Esophagus muscularis mucosa (tissue), 4 donors: ENCODE data around the gene TMC4. TPM values are rescaled to one million over a fixed set of nuclear protein-coding genes. Genes with fewer than 3 reads are reported as not detected.

Experiments used
- DNase-seq: peaks from one replicate; pipeline ENCODE4 v3.0.0-alpha.2; 2017; ENCODE audit errors: extremely low spot score
- H3K27ac ChIP-seq, 4 donors: fragments of 200-600 bp; sonication (generic); replicated peaks in 1 of 4; 1 replicate in 3 of 4; 2 replicates in 1 of 4; pipeline ENCODE4 v1.5.1; 2016 to 2019; ENCODE audit warnings: mild to moderate bottlenecking in 1 of 4
- H3K27me3 ChIP-seq, 4 donors: fragments of 200-600 bp; sonication (generic); one replicate each; pipeline versions ENCODE4 v1.5.1 to v1.6.0; 2016 to 2019
- H3K36me3 ChIP-seq, 4 donors: fragments of 200-600 bp; sonication (generic); one replicate each; pipeline ENCODE4 v1.5.1; 2016 to 2019
- H3K4me1 ChIP-seq, 4 donors: fragments of 200-600 bp; sonication (generic); one replicate each; pipeline ENCODE4 v1.5.1; 2016 to 2019
- H3K4me3 ChIP-seq, 4 donors: fragments of 200-600 bp; sonication (generic); 1 replicate in 2 of 4; 2 replicates in 2 of 4; pipeline ENCODE4 v1.5.1; 2016 to 2019; ENCODE audit warnings: mild to moderate bottlenecking in 4 of 4, moderate library complexity in 1 of 4
- H3K9me3 ChIP-seq, 4 donors: fragments of 200-600 bp; sonication (generic); 1 replicate in 3 of 4; 2 replicates in 1 of 4; pipeline ENCODE4 v1.5.1; 2016 to 2019
- CTCF ChIP-seq, 3 experiments: fragments of 200-600 bp in 2 of 3; fragments of 450-650 bp in 1 of 3; sonication (generic) in 2 of 3; IDR thresholded peaks; one replicate each; pipeline ENCODE4 v1.5.1; 2017 to 2019; ENCODE audit warnings: antibody characterized with exemption in 3 of 3, mild to moderate bottlenecking in 2 of 3, moderate library complexity in 1 of 3
- EP300 ChIP-seq: sonication (generic); formaldehyde crosslinking; IDR thresholded peaks from one replicate; pipeline ENCODE4 v1.6.1; 2017; ENCODE audit warnings: antibody characterized with exemption
- POLR2A ChIP-seq: fragments of 450-650 bp; IDR thresholded peaks from one replicate; pipeline ENCODE4 v1.6.1; 2017; ENCODE audit warnings: antibody characterized with exemption, moderate library complexity, mild to moderate bottlenecking, low read depth
- POLR2AphosphoS5 ChIP-seq, 2 donors: sonication (generic); formaldehyde crosslinking; IDR thresholded peaks; one replicate each; pipeline ENCODE4 v1.6.1; 2017; ENCODE audit warnings: antibody characterized with exemption in 2 of 2
- WGBS: methylation state at CpG from one replicate; pipeline ENCODE4 v1.1.5; 2018; 5-methylcytosine and 5-hydroxymethylcytosine counted together
- intact Hi-C: fragments of 100-400 bp; cut with DNase I; formaldehyde crosslinking; loops from one replicate; pipeline ENCODE4 v1.15.1; 2023
- total RNA-seq, 4 donors: library from RNA; depleted of rRNA; stranded (reverse); fragments of >200 nt; gene quantifications; one replicate each; pipeline versions ENCODE4 v1.1.0 to v1.2.1, GENCODE V29; 2016

Gene TMC4
- total RNA-seq, 4 donors from 2014 or later: 0.26 to 0.98 (median 0.33) TPM; not detected in 1

GRCh38 chr19:54168174-54168917, 4.6 kb downstream of the TMC4 start:
- Histone ChIP-seq H3K4me3 (peak overlapping the region in 1 of 4 donors; percentile 7), H3K36me3 (no peaks in the 10 kb centered on the region), H3K27me3 (peaks cover 0 to 58% (median 13%) of the 10 kb centered on the region in 4 donors), H3K9me3 (no peaks in the 10 kb centered on the region), H3K4me1 (peaks cover 12 to 28% (median 18%) of the 10 kb centered on the region in 4 donors), H3K27ac (no peak overlapping the region)
- WGBS: 9% methylated on average over 11 of the region's 25 CpGs
- intact Hi-C loops: loop anchor here (5.0 kb wide), 1 partner anchor 34 kb away; the partner anchor contains the start of gene RPS9
- peak; percentile 97 for DNase-seq
- TF ChIP-seq POLR2A (no peak), EP300 (no peak), POLR2AphosphoS5 (IDR thresholded peaks at IDR 0.05) (no peak), CTCF (IDR thresholded peaks at IDR 0.05) (peak; percentile 79 to 89 (median 81))

GRCh38 chr19:54165222-54165621, 7.7 kb downstream of the TMC4 start:
- no peaks in the 10 kb centered on the region for H3K36me3 ChIP-seq
- TF ChIP-seq POLR2A: no peak
- no peak for TF ChIP-seq POLR2AphosphoS5 (IDR thresholded peaks at IDR 0.05)
- no peak for TF ChIP-seq EP300
- no peak for TF ChIP-seq CTCF (IDR thresholded peaks at IDR 0.05)
- DNase-seq: no peak
- peaks cover 37 to 50% (median 47%) of the 10 kb centered on the region in 4 donors for H3K4me1 ChIP-seq
- H3K4me3 ChIP-seq: no peak overlapping the region
- H3K9me3 ChIP-seq: no peaks in the 10 kb centered on the region
- peaks cover 0 to 39% (median 7%) of the 10 kb centered on the region in 4 donors for H3K27me3 ChIP-seq
- no peak overlapping the region for H3K27ac ChIP-seq
- WGBS: 90% methylated on average over 25 of the region's 25 CpGs
- intact Hi-C loops: loop anchor here (5.0 kb wide), 1 partner anchor 37 kb away; the partner anchor contains the start of gene RPS9

GRCh38 chr19:54164369-54165068, 8.4 kb downstream of the TMC4 start:
- no peak for DNase-seq
- intact Hi-C loops: loop anchor here (5.0 kb wide), 1 partner anchor 38 kb away; the partner anchor contains the start of gene RPS9
- peaks cover 39 to 53% (median 49%) of the 10 kb centered on the region in 4 donors for H3K4me1 ChIP-seq
- H3K4me3 ChIP-seq: peak overlapping the region in 2 of 4 donors; percentile 16 to 39
- WGBS: 14% methylated on average over 18 of the region's 37 CpGs
- no peak overlapping the region for H3K27ac ChIP-seq
- TF ChIP-seq EP300: no peak
- H3K36me3 ChIP-seq: no peaks in the 10 kb centered on the region
- H3K9me3 ChIP-seq: no peaks in the 10 kb centered on the region
- peaks cover 0 to 39% (median 7%) of the 10 kb centered on the region in 4 donors for H3K27me3 ChIP-seq

GRCh38 chr19:54162884-54163283, 10.1 kb downstream of the TMC4 start:
- 71% methylated on average over 14 of the region's 14 CpGs for WGBS
- peaks cover 45 to 60% (median 56%) of the 10 kb centered on the region in 4 donors for H3K4me1 ChIP-seq
- H3K27ac ChIP-seq: peak overlapping the region in 3 of 4 donors; percentile 92 to 97 (median 93)
- H3K4me3 ChIP-seq: peak overlapping the region; percentile 46 to 66 (median 51)
- H3K9me3 ChIP-seq: no peaks in the 10 kb centered on the region
- intact Hi-C loops: no loop called here
- TF ChIP-seq POLR2AphosphoS5 (IDR thresholded peaks at IDR 0.05) (no peak), CTCF (IDR thresholded peaks at IDR 0.05) (no peak), POLR2A (no peak), EP300 (no peak)
- peaks cover 3 to 5% (median 4%) of the 10 kb centered on the region in 4 donors for H3K36me3 ChIP-seq
- H3K27me3 ChIP-seq: peaks cover 0 to 33% (median 7%) of the 10 kb centered on the region in 4 donors
- no peak for DNase-seq
